Peyer's patch (tissue), 4 donors: ENCODE measurements around the gene RFPL2. TPM values are rescaled to one million over a fixed set of nuclear protein-coding genes. Genes with fewer than 3 reads are reported as not detected.

ENCODE experiments used
- DNase-seq, 3 donors: peaks; one replicate each; pipeline ENCODE4 v3.0.0-alpha.2; 2017 to 2019
- H3K27ac ChIP-seq, 4 donors: fragments of 200-600 bp; sonication (generic); one replicate each; pipeline ENCODE4 v1.5.1; 2016 to 2019
- H3K27me3 ChIP-seq, 2 donors: fragments of 200-600 bp; sonication (generic); one replicate each; pipeline ENCODE4 v1.5.1; 2019
- H3K36me3 ChIP-seq, 3 donors: fragments of 200-600 bp; sonication (generic); one replicate each; pipeline ENCODE4 v1.5.1; 2016 to 2019
- H3K4me1 ChIP-seq, 4 donors: fragments of 200-600 bp; sonication (generic); one replicate each; pipeline ENCODE4 v1.5.1; 2016 to 2019
- H3K4me3 ChIP-seq, 4 donors: fragments of 200-600 bp; sonication (generic); 1 replicate in 3 of 4; 2 replicates in 1 of 4; pipeline ENCODE4 v1.5.1; 2016 to 2019; ENCODE audit warnings: mild to moderate bottlenecking in 1 of 4
- H3K9me3 ChIP-seq, 4 donors: fragments of 200-600 bp; sonication (generic); one replicate each; pipeline ENCODE4 v1.5.1; 2016 to 2019; ENCODE audit warnings: mild to moderate bottlenecking in 1 of 4
- POLR2A ChIP-seq, 2 donors: fragments of 450-650 bp; IDR thresholded peaks; one replicate each; pipeline ENCODE4 v1.5.1; 2017; ENCODE audit warnings: antibody characterized with exemption in 2 of 2, mild to moderate bottlenecking in 2 of 2, moderate library complexity in 2 of 2
- total RNA-seq, 4 donors: library from RNA; depleted of rRNA; stranded (reverse); fragments of >200 nt; gene quantifications; one replicate each; pipeline ENCODE4 v1.1.0, GENCODE V29; 2016
- TF ChIP-seq, protein P1 (sequence below), 6 experiments: fragments of 450-650 bp in 4 of 6; fragments of 200-600 bp in 2 of 6; sonication (generic) in 1 of 6; IDR thresholded peaks; one replicate each; pipeline ENCODE4 v1.5.1; 2017 to 2019; ENCODE audit warnings: antibody characterized with exemption in 6 of 6, mild to moderate bottlenecking in 3 of 6, moderate library complexity in 1 of 6

The RFPL2 gene
- total RNA-seq, 4 donors from 2014 or later = not detected

DNA sequence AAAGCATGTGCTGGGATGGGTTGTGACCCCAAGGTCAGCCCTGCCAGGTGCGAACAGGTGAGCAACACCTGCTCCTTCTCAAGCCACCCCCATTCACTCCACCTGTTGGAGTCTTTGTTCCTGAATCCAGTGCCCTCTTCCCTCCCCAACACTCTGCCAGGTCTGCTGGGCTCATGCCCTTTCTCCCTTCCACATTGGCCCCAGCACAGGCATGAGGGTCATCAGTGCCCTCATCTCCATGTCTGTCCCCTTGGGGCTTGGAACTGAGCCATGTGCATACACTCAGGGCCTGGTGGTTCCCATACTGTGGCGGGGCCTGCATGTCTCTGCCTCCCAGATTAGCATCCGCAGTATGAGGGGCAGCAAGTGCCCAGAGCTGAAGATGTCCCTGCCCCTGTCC is 19.1 kb downstream of the RFPL2 start:
- H3K36me3 ChIP-seq = no peaks in the 10 kb centered on the region
- no peak overlapping the region for H3K4me3 ChIP-seq
- H3K27me3 ChIP-seq = no peaks in the 10 kb centered on the region
- DNase-seq = no peak
- H3K27ac ChIP-seq = no peak overlapping the region
- H3K9me3 ChIP-seq = no peaks in the 10 kb centered on the region
- TF ChIP-seq, protein P1, sequence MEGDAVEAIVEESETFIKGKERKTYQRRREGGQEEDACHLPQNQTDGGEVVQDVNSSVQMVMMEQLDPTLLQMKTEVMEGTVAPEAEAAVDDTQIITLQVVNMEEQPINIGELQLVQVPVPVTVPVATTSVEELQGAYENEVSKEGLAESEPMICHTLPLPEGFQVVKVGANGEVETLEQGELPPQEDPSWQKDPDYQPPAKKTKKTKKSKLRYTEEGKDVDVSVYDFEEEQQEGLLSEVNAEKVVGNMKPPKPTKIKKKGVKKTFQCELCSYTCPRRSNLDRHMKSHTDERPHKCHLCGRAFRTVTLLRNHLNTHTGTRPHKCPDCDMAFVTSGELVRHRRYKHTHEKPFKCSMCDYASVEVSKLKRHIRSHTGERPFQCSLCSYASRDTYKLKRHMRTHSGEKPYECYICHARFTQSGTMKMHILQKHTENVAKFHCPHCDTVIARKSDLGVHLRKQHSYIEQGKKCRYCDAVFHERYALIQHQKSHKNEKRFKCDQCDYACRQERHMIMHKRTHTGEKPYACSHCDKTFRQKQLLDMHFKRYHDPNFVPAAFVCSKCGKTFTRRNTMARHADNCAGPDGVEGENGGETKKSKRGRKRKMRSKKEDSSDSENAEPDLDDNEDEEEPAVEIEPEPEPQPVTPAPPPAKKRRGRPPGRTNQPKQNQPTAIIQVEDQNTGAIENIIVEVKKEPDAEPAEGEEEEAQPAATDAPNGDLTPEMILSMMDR (IDR thresholded peaks at IDR 0.05) = no peak
- no peak for TF ChIP-seq POLR2A (IDR thresholded peaks at IDR 0.05)
- H3K4me1 ChIP-seq = no peaks in the 10 kb centered on the region

DNA sequence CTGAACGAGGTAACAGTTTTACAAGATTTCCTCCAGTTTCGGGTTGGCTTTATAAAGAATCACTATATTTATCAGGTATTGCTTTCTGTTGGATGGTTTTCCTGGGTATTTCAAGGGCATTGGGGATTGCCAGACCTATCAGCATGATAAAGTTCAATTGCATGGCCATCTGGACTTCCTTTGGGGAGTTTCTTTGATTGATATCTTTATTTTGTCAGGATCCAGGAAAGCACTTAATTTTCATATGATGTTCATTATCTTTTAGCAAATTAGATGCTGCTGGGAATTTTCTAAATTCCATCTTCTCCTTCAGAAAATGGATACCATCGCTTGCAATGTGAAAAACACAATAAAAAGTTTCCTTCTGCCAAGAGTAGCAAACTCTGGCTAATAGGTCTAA is 21.2 kb downstream of the RFPL2 start:
- Histone ChIP-seq H3K4me1 (no peaks in the 10 kb centered on the region), H3K9me3 (no peaks in the 10 kb centered on the region), H3K4me3 (no peak overlapping the region), H3K27ac (no peak overlapping the region), H3K36me3 (no peaks in the 10 kb centered on the region), H3K27me3 (no peaks in the 10 kb centered on the region)
- no peak for DNase-seq
- TF ChIP-seq POLR2A (IDR thresholded peaks at IDR 0.05) = no peak
- TF ChIP-seq, protein P1 (IDR thresholded peaks at IDR 0.05) = no peak

DNA sequence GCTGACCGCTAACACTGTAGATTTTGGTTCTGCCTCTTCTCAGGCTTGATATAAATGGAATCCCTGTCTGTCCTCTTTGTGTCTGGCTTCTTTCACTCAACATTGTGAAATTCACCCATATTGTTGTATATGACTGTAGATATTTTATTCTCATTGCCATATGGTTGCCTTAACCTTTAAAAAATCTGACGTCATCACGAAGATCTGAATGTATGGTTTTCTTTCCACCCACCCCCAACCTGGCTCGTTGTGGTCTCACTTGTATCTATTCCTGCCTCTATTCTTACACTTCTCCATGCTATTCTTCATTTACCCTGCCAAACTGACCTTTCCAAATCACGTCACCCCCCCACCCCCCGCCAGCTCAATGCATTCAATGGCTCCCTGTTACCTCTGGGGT is 23.8 kb downstream of the RFPL2 start:
- TF ChIP-seq, protein P1 (IDR thresholded peaks at IDR 0.05) = no peak
- no peak for TF ChIP-seq POLR2A (IDR thresholded peaks at IDR 0.05)
- Histone ChIP-seq H3K27ac (no peak overlapping the region), H3K27me3 (peaks cover 0 to 7% of the 10 kb centered on the region in 2 donors), H3K4me3 (no peak overlapping the region), H3K36me3 (no peaks in the 10 kb centered on the region), H3K4me1 (peaks cover 0 to 4% (median 0%) of the 10 kb centered on the region in 4 donors), H3K9me3 (no peaks in the 10 kb centered on the region)
- no peak for DNase-seq

DNA sequence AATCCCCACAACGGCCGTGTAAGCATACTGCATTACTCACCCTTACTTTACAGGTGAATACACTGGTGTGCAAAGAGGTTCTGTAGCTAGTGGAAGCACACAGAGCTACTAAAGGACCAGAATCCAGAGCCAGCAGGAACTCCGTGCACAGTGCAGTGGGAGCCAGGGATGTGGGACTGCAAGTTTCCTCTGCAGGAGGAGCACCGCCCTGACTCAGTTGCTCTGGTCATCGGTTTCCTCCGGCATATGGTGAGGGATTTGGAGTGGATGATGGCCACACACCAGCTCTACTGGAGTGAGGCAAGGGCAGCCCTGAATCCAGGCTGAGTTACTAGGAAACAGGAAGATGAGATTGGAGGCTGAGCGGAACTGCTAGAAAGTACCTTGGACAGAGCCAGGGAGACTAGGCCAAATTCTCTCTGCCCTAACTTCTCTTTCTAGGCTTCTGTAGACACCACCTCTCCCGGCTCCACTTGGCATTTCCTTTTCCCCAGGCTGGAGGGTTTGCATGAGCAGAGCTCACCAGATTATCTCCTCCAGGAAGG is 27.6 kb downstream of the RFPL2 start:
- Histone ChIP-seq H3K36me3 (no peaks in the 10 kb centered on the region), H3K9me3 (no peaks in the 10 kb centered on the region), H3K4me1 (peaks cover 0 to 9% (median 0%) of the 10 kb centered on the region in 4 donors), H3K27me3 (peaks cover 0 to 10% of the 10 kb centered on the region in 2 donors), H3K27ac (no peak overlapping the region), H3K4me3 (no peak overlapping the region)
- DNase-seq = no peak
- TF ChIP-seq POLR2A (IDR thresholded peaks at IDR 0.05) = no peak
- TF ChIP-seq, protein P1 (IDR thresholded peaks at IDR 0.05) = no peak

DNA sequence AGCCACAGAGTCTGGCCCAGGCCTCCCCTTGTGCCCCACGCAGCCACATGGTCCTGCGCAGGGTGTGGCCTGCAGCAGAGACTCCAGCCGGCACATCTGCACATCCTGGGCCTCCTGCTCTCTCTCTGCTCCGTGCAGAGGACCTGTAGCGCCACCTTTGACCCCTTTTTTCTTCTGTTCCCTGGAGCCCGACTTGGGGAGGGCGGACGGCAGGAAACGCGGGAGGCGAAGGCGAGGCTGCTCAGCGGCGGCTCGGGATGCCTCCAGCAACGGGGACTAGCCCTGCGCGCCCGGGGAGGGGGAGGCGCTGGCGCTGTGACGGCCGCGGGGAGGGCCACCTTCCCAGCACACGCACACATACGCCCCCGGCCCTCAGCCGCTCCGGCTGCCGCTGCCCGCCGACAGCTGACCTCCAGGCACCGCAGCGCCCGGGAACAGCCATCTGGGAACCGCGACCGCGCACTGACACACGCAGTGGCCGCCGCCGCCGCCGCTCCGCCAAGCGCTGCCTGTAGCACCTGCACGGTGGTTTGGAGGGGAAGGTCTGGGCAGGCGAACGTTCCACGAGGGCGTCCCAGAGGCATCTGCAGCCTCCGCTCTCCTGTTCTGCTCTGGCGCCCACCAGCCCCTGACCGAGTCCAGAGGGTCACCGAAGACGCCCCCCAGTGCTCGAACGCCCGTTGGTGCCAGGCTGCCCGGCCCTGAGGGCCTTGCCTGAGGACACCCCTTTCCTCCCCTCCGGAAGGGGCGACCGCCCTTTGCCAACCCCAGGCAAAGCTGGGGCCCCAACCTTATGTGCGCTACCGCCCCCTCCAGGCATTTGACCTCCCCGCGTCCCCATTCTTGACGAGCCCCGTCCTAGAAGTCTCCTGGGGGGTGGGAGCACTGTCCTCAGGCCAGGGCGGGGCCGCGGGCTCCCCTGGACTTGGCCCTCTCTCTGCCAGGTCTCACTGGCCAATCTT is 28.9 kb downstream of the RFPL2 start:
- DNase-seq = no peak
- no peak for TF ChIP-seq POLR2A (IDR thresholded peaks at IDR 0.05)
- TF ChIP-seq, protein P1 (IDR thresholded peaks at IDR 0.05) = no peak
- peaks cover 0 to 9% (median 0%) of the 10 kb centered on the region in 4 donors for H3K4me1 ChIP-seq
- H3K4me3 ChIP-seq = peak overlapping the region in 2 of 4 donors; percentile 25 to 39
- H3K27ac ChIP-seq = no peak overlapping the region
- H3K9me3 ChIP-seq = no peaks in the 10 kb centered on the region
- no peaks in the 10 kb centered on the region for H3K36me3 ChIP-seq
- peaks cover 0 to 10% of the 10 kb centered on the region in 2 donors for H3K27me3 ChIP-seq
